ENCODE results near the gene PRSS36.

PRSS36 gene

GRCh38 chr16:31127182-31127581 lies 22.7 kb downstream of the PRSS36 start:
- Mint-ChIP-seq H3K27me3 (ENCODE audit: low read depth) (no peaks in the 10 kb centered on the region), H3K27ac (no peak overlapping the region), H3K9me3 (no peaks in the 10 kb centered on the region), H3K4me3 (no peak overlapping the region), H3K36me3 (ENCODE audit: low read depth) (peaks cover 26% of the 10 kb centered on the region), H3K4me1 (no peaks in the 10 kb centered on the region)
- TF ChIP-seq, protein P1, sequence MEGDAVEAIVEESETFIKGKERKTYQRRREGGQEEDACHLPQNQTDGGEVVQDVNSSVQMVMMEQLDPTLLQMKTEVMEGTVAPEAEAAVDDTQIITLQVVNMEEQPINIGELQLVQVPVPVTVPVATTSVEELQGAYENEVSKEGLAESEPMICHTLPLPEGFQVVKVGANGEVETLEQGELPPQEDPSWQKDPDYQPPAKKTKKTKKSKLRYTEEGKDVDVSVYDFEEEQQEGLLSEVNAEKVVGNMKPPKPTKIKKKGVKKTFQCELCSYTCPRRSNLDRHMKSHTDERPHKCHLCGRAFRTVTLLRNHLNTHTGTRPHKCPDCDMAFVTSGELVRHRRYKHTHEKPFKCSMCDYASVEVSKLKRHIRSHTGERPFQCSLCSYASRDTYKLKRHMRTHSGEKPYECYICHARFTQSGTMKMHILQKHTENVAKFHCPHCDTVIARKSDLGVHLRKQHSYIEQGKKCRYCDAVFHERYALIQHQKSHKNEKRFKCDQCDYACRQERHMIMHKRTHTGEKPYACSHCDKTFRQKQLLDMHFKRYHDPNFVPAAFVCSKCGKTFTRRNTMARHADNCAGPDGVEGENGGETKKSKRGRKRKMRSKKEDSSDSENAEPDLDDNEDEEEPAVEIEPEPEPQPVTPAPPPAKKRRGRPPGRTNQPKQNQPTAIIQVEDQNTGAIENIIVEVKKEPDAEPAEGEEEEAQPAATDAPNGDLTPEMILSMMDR (IDR thresholded peaks at IDR 0.05; ENCODE audit: unreplicated experiment in 3 of 3): no peak

- H3K9me3 Mint-ChIP-seq: no peaks in the 10 kb centered on the region
- TF ChIP-seq, protein P1 (IDR thresholded peaks at IDR 0.05; ENCODE audit: unreplicated experiment in 3 of 3): no peak
- H3K4me1 Mint-ChIP-seq: no peaks in the 10 kb centered on the region
- peaks cover 32% of the 10 kb centered on the region for H3K36me3 Mint-ChIP-seq (ENCODE audit: low read depth)
- no peaks in the 10 kb centered on the region for H3K27me3 Mint-ChIP-seq (ENCODE audit: low read depth)
- peak overlapping the region in 1 of 3 experiments; percentile 3 for H3K27ac Mint-ChIP-seq
- no peak overlapping the region for H3K4me3 Mint-ChIP-seq
These were observed 24.0 kb downstream of the PRSS36 start for GRCh38 chr16:31125844-31126243.

GRCh38 chr16:31120129-31120528 lies 29.7 kb downstream of the PRSS36 start:
- Mint-ChIP-seq H3K9me3 (no peaks in the 10 kb centered on the region), H3K4me3 (peak overlapping the region in 2 of 3 experiments; percentile 15 to 56), H3K27ac (no peak overlapping the region), H3K36me3 (ENCODE audit: low read depth) (peaks cover 33% of the 10 kb centered on the region), H3K27me3 (ENCODE audit: low read depth) (no peaks in the 10 kb centered on the region), H3K4me1 (peaks cover 9% of the 10 kb centered on the region)
- TF ChIP-seq, protein P1 (IDR thresholded peaks at IDR 0.05; ENCODE audit: unreplicated experiment in 3 of 3): no peak

DNA sequence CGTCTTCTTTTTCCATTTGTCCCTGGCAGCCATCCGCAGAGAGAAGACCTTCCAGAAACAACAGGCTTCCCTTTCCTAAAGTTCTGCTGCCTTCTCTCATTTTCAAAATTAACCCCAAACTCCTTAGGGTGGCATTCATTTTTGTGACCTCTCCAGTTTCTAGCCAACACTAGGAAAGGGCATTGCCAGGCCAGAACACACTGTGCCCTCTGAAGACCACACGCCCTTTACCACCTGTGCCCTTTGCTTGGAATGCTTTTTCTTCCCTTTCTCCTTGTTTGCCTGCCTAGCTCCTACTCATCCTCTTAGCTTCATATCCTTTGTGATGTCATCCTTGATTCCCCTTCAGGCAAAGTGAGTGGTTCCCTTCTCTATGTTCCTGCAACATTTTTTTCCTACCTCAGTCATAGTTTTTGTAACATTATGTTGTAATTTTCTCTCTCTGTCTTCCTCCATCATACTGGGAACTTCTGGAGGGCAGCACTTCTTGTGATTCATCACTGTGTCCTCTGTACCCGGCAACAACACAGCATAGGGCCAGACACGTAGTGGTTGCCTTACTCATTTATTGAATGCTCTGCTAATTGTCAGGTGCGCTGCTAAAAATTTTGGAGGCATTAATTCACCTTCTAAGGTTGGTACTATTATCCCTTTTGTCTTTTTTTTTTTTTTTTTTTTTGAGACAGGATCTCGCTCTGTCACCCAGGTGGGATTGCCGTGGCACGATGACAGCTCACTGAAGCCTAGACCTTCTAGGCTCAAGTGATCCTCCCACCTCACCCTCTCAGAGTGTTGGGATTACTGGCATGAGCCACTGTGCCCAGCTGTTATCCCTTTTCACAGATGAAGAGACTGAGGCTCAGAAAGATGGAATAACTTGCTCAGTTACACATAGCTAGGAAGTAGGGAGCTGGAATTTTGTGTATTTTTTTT lies 31.4 kb downstream of the PRSS36 start:
- Mint-ChIP-seq H3K4me1 (peaks cover 9% of the 10 kb centered on the region), H3K9me3 (no peaks in the 10 kb centered on the region), H3K27me3 (ENCODE audit: low read depth) (no peaks in the 10 kb centered on the region), H3K27ac (peak overlapping the region; percentile 89 to 97 (median 95)), H3K4me3 (peak overlapping the region; percentile 87 to 92 (median 88)), H3K36me3 (ENCODE audit: low read depth) (peaks cover 30% of the 10 kb centered on the region)
- TF ChIP-seq, protein P1 (IDR thresholded peaks at IDR 0.05; ENCODE audit: unreplicated experiment in 3 of 3): no peak

GRCh38 chr16:31117384-31118222 lies 32.3 kb downstream of the PRSS36 start, which contains the start of gene KAT8:
TSS of gene KAT8 (plus strand) at chr16:31117664. CDS start at chr16:31117682, 18 bp downstream.
- Mint-ChIP-seq H3K27ac (peak within 1 kb of the TSS; percentile 89 to 97 (median 97)), H3K36me3 (ENCODE audit: low read depth) (peaks cover 31% of the 10 kb centered on the region), H3K9me3 (no peaks in the 10 kb centered on the region), H3K4me3 (peak within 1 kb of the TSS; percentile 87 to 92 (median 88)), H3K27me3 (ENCODE audit: low read depth) (no peaks in the 10 kb centered on the region), H3K4me1 (peaks cover 9% of the 10 kb centered on the region)
- TF ChIP-seq, protein P1 (IDR thresholded peaks at IDR 0.05; ENCODE audit: unreplicated experiment in 3 of 3): no peak
